ENCODE results near the gene GFRAL.
"Not testable (repeated sequence)": the region's sequence is repeated elsewhere in the genome, so short reads cannot be mapped to it uniquely, and the experiment has no call there.

The GFRAL gene, protein sequence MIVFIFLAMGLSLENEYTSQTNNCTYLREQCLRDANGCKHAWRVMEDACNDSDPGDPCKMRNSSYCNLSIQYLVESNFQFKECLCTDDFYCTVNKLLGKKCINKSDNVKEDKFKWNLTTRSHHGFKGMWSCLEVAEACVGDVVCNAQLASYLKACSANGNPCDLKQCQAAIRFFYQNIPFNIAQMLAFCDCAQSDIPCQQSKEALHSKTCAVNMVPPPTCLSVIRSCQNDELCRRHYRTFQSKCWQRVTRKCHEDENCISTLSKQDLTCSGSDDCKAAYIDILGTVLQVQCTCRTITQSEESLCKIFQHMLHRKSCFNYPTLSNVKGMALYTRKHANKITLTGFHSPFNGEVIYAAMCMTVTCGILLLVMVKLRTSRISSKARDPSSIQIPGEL

GRCh38 chr6:55327169-55327568 is at the start of gene GFRAL:
Gene GFRAL (plus strand): TSS chr6:55327469. CDS start chr6:55327555, 86 bp downstream.
- Mint-ChIP-seq H3K4me1 (ENCODE audit: low read depth) (no peaks in the 10 kb centered on the region), H3K4me3 (no peak within 1 kb of the TSS), H3K36me3 (ENCODE audit: low read depth) (no peaks in the 10 kb centered on the region), H3K27ac (no peak within 1 kb of the TSS), H3K27me3 (ENCODE audit: low read depth) (no peaks in the 10 kb centered on the region), H3K9me3 (peaks cover 8% of the 10 kb centered on the region)

DNA sequence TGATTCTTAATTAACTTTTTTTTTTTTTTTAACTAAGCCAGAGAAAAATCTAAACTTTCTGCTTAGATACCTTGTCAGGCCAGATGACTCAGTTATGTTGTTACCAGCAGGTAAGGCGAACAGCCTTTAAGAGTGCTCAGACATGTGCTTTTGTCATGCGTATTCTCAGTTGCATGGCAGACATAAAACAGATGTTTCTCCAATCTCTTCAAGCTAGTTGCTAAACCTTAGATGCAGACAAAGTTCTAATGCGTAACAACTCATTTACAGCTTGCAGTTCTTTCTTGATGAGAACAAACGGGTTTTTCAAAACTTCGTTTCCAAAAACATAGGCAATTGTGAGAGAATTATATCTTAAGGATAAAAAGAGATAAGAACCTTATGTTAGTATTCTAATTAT is 49.6 kb upstream of the GFRAL start:
- H3K4me3 Mint-ChIP-seq = no peak overlapping the region
- no peaks in the 10 kb centered on the region for H3K36me3 Mint-ChIP-seq (ENCODE audit: low read depth)
- H3K9me3 Mint-ChIP-seq = no peaks in the 10 kb centered on the region
- no peaks in the 10 kb centered on the region for H3K4me1 Mint-ChIP-seq (ENCODE audit: low read depth)
- no peak overlapping the region for H3K27ac Mint-ChIP-seq
- H3K27me3 Mint-ChIP-seq (ENCODE audit: low read depth) = no peaks in the 10 kb centered on the region

GRCh38 chr6:55281215-55281614 is 46.1 kb upstream of the GFRAL start:
- Mint-ChIP-seq H3K27ac (no peak overlapping the region), H3K4me1 (ENCODE audit: low read depth) (no peaks in the 10 kb centered on the region), H3K9me3 (no peaks in the 10 kb centered on the region), H3K4me3 (no peak overlapping the region), H3K27me3 (ENCODE audit: low read depth) (no peaks in the 10 kb centered on the region), H3K36me3 (ENCODE audit: low read depth) (no peaks in the 10 kb centered on the region)

DNA sequence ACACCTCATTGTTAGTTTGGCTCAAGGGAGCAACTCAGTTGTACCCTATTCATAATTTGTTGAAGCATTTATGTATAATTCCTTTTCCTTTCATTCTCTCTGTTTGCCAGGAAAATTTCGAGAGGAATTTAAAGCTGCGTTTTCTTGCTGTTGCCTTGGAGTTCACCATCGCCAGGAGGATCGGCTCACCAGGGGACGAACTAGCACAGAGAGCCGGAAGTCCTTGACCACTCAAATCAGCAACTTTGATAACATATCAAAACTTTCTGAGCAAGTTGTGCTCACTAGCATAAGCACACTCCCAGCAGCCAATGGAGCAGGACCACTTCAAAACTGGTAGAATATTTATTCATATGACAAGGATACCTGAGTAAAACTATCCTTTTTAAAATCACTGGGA is 45.2 kb upstream of the GFRAL start:
- Mint-ChIP-seq H3K27ac (no peak overlapping the region), H3K4me1 (ENCODE audit: low read depth) (no peaks in the 10 kb centered on the region), H3K27me3 (ENCODE audit: low read depth) (no peaks in the 10 kb centered on the region), H3K4me3 (no peak overlapping the region), H3K9me3 (no peaks in the 10 kb centered on the region), H3K36me3 (ENCODE audit: low read depth) (no peaks in the 10 kb centered on the region)

DNA sequence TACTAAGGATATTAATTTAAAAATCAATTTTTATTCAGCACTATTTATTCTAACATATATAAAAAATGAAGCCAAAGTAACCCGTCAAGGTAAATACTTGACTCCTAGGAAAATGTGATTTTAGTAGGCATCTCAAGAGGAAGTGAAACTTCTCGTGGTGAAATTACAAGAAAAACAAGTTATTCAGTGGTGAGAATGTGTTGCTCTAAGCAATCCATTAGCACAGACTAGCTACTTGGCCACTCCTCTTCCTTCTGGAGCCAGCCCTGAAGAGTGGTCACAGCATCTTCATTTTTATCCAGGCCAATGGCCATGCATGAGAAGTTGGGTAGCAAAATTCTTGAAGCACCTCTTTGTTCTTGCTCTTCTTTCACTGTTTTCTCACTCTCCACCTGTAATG is 40.4 kb upstream of the GFRAL start:
- Mint-ChIP-seq H3K27me3 (ENCODE audit: low read depth) (no peaks in the 10 kb centered on the region), H3K4me3 (no peak overlapping the region), H3K27ac (no peak overlapping the region), H3K9me3 (peaks cover 4% of the 10 kb centered on the region), H3K36me3 (ENCODE audit: low read depth) (no peaks in the 10 kb centered on the region), H3K4me1 (ENCODE audit: low read depth) (no peaks in the 10 kb centered on the region)

DNA sequence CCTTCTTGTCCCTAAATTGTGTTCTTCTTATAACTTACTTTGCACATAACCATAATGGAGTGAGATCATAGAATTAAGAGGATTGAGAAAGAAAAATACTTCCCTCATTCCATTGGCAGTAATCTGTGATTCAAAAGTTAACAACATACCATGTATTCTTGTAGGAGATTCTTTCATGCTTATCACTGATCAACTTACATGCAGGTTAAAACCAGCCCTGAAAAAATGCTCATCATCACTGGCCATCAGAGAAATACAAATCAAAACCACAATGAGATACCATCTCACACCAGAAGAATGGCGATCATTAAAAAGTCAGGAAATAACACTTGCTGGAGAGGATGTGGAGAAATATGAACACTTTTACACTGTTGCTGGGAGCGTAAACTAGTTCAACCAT is 36.5 kb upstream of the GFRAL start:
- peaks cover 4% of the 10 kb centered on the region for H3K9me3 Mint-ChIP-seq
- no peaks in the 10 kb centered on the region for H3K36me3 Mint-ChIP-seq (ENCODE audit: low read depth)
- H3K27me3 Mint-ChIP-seq (ENCODE audit: low read depth) = no peaks in the 10 kb centered on the region
- no peak overlapping the region for H3K4me3 Mint-ChIP-seq
- no peaks in the 10 kb centered on the region for H3K4me1 Mint-ChIP-seq (ENCODE audit: low read depth)
- no peak overlapping the region for H3K27ac Mint-ChIP-seq

GRCh38 chr6:55293116-55293515 is 34.2 kb upstream of the GFRAL start:
- Mint-ChIP-seq H3K4me3 (no peak overlapping the region), H3K4me1 (ENCODE audit: low read depth) (no peaks in the 10 kb centered on the region), H3K27ac (no peak overlapping the region), H3K9me3 (peaks cover 7% of the 10 kb centered on the region), H3K36me3 (ENCODE audit: low read depth) (no peaks in the 10 kb centered on the region), H3K27me3 (ENCODE audit: low read depth) (no peaks in the 10 kb centered on the region)

DNA sequence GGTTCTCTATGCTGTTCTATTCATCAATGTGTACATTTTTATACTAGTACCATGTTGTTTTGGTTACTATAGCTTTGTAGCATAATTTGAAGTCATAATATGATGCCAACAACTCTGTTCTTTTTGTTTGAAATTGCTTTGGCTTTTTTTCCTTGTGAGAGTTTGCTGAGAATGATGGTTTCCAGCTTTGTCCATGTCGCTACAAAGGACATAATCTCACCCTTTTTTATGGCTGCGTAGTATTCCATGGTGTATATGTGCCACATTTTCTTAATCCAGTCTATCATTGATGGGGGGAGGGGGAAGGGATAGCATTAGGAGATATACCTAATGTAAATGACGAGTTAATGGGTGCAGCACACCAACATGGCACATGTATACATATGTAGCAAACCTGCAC is 30.1 kb upstream of the GFRAL start:
- H3K9me3 Mint-ChIP-seq; H3K36me3 Mint-ChIP-seq (ENCODE audit: low read depth); H3K27me3 Mint-ChIP-seq (ENCODE audit: low read depth); H3K27ac Mint-ChIP-seq; H3K4me3 Mint-ChIP-seq; H3K4me1 Mint-ChIP-seq (ENCODE audit: low read depth): not testable (repeated sequence)

DNA sequence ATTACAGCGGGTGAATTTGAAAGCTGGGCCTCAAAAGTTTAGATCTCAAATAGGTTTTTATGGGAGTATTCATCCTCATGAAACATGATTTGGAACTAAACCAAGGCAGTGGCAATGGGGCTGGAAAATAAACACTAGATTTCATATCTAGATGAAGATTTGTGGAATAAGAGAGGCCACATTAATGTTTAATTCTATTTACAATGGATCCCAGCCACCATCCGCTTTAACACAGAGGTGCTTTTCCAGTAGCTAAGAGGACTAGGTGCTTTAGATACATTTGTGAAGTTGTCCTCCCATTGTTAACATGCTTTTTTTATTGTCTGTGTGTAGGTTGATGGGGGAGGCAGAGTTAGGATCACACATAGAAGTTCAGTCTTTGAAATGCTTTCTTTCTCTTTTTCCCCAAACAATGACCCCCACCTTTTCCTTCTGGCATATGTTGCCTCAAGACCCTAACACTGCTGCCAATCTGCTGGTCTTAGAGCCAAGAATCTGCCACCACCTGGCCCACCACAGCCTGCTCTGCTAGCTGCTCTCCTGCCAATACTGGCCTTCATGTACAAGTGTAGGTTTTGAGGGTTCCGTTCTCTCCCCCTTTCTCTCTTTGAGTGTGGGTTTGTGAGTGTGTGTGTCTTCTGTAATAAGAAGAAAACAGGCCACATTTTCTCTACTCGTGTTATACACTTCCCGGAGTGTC is 27.8 kb upstream of the GFRAL start:
- H3K36me3 Mint-ChIP-seq (ENCODE audit: low read depth) = no peaks in the 10 kb centered on the region
- H3K27ac Mint-ChIP-seq = no peak overlapping the region
- no peaks in the 10 kb centered on the region for H3K27me3 Mint-ChIP-seq (ENCODE audit: low read depth)
- H3K4me1 Mint-ChIP-seq (ENCODE audit: low read depth) = no peaks in the 10 kb centered on the region
- no peak overlapping the region for H3K4me3 Mint-ChIP-seq
- peaks cover 2% of the 10 kb centered on the region for H3K9me3 Mint-ChIP-seq

DNA sequence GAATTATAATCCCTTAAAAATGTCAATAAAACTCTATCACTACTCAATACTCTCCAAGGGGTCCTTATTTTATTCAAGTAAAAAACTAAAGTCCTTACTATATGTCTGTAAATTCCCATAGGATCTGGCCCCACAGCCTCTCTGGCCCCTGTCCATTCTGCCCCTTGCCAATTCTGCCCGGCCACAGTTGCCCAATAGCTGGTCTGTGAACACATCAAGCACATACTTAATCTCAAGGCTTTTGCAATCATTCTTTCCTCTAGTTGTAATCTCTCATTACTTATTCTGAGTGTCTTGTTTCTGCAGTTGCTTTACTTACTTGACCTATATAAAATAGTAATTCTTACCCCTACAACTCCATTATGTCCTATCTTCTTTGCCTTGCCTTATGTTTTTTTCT is 22.5 kb upstream of the GFRAL start:
- Mint-ChIP-seq H3K27me3 (ENCODE audit: low read depth) (no peaks in the 10 kb centered on the region), H3K4me3 (no peak overlapping the region), H3K27ac (no peak overlapping the region), H3K36me3 (ENCODE audit: low read depth) (no peaks in the 10 kb centered on the region), H3K4me1 (ENCODE audit: low read depth) (no peaks in the 10 kb centered on the region), H3K9me3 (peaks cover 5% of the 10 kb centered on the region)

DNA sequence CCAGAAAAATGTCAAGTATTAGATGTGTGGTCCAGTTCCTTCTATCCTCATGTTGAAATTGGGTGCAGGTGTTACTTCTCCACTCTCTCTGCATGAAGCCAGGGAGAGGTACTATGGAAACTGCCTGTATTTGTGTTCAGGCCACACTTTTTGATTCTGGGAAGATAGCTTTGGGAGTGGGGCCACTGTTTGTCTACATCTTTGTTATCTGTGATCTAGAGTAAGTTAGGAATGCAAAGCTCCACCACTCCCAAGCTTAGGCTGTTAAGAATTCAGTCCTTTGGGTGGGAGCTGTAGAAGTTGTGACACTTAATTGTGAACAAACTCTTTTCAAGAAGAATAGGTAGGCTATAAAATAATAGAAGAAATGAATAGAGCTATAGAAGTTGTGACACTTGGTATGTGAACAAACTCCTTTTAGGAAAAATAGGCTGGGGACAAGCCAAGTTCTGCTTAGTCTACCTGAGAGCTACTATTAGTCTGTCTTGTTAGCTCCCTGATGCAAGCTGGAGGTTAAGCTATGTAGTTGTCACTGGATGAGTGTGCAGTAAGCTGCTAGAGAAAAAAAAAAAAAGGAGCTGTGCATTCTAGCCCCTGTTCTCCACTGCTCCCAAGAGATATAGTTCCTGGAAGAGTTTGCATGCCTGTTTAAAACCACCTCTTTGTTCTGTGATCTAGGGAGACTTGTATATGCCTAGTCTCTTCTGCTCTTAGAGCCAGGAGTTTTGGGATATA is 7.1 kb upstream of the GFRAL start:
- no peaks in the 10 kb centered on the region for H3K4me1 Mint-ChIP-seq (ENCODE audit: low read depth)
- H3K36me3 Mint-ChIP-seq (ENCODE audit: low read depth) = no peaks in the 10 kb centered on the region
- peaks cover 14% of the 10 kb centered on the region for H3K9me3 Mint-ChIP-seq
- H3K27me3 Mint-ChIP-seq (ENCODE audit: low read depth) = no peaks in the 10 kb centered on the region
- no peak overlapping the region for H3K27ac Mint-ChIP-seq
- H3K4me3 Mint-ChIP-seq = no peak overlapping the region

DNA sequence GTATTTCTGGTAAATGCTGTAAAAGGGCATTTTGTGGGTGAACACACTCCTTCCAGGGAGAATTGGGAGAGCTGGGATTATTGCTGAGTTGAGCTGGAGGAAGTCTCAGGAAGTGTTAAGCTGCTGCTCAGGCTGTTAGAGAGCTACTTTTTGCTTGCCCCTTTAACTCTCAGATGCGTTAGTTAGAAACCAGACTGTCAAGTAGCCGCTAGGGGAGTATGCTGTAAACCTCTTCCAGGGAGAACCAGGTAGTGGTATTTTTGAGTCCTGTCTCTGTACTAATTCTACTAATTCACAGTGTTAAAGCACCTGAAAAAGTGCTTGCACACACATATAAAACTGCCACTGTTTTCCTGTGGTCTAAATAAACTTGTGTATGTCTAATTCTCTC is 6.6 kb upstream of the GFRAL start:
- H3K36me3 Mint-ChIP-seq (ENCODE audit: low read depth) = no peaks in the 10 kb centered on the region
- peaks cover 14% of the 10 kb centered on the region for H3K9me3 Mint-ChIP-seq
- no peaks in the 10 kb centered on the region for H3K27me3 Mint-ChIP-seq (ENCODE audit: low read depth)
- H3K4me1 Mint-ChIP-seq (ENCODE audit: low read depth) = no peaks in the 10 kb centered on the region
- H3K27ac Mint-ChIP-seq = no peak overlapping the region
- no peak overlapping the region for H3K4me3 Mint-ChIP-seq

- Mint-ChIP-seq H3K9me3 (peaks cover 7% of the 10 kb centered on the region), H3K4me3 (no peak overlapping the region), H3K27ac (no peak overlapping the region), H3K4me1 (ENCODE audit: low read depth) (no peaks in the 10 kb centered on the region), H3K36me3 (ENCODE audit: low read depth) (no peaks in the 10 kb centered on the region), H3K27me3 (ENCODE audit: low read depth) (no peaks in the 10 kb centered on the region)
Measured at GRCh38 chr6:55377150-55377549, 49.9 kb downstream of the GFRAL start.

- Mint-ChIP-seq H3K4me3 (no peak overlapping the region), H3K27me3 (ENCODE audit: low read depth) (no peaks in the 10 kb centered on the region), H3K9me3 (peaks cover 7% of the 10 kb centered on the region), H3K4me1 (ENCODE audit: low read depth) (no peaks in the 10 kb centered on the region), H3K36me3 (ENCODE audit: low read depth) (no peaks in the 10 kb centered on the region), H3K27ac (no peak overlapping the region)
Measured at GRCh38 chr6:55379471-55379870, 52.2 kb downstream of the GFRAL start.

DNA sequence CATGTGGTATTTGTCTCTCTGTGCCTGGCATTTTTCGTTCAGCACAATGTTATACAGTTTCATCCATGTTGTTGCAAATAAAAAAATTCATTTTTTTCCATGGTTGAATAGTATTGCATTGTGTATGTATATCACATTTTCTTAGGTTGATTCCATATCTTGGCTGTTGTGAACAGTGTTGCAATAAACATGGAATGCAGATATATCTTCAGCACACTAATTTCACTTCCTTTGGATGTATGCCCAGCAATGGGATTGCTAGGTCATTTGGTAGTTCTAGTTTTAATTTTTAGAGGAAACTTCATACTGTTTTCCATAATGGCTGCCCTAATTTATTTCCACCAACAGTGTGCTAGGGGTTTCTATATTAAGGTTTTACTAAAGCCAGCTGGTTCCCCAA is 52.6 kb downstream of the GFRAL start:
- H3K4me1 Mint-ChIP-seq (ENCODE audit: low read depth) = no peaks in the 10 kb centered on the region
- H3K27me3 Mint-ChIP-seq (ENCODE audit: low read depth) = no peaks in the 10 kb centered on the region
- H3K9me3 Mint-ChIP-seq = peaks cover 7% of the 10 kb centered on the region
- H3K36me3 Mint-ChIP-seq (ENCODE audit: low read depth) = no peaks in the 10 kb centered on the region
- H3K4me3 Mint-ChIP-seq = no peak overlapping the region
- no peak overlapping the region for H3K27ac Mint-ChIP-seq

Measured in T-helper 1 cell treated with Interleukin-12 subunit alpha and Interleukin-12 subunit beta and Interleukin-4 antibody, amounts not matched to agents 30 μg/mL and 1 μg/mL, for 36 hours (primary cell).